RPMI7951 (cell line): Measurements from ENCODE around the gene PRSS48. TPM values are rescaled to one million over a fixed set of nuclear protein-coding genes. Genes with fewer than 3 reads are reported as not detected.
A peak's percentile ranks its signal among the peaks of the same experiment; 100 is the strongest.
"Not testable (repeated sequence)": the region's sequence is repeated elsewhere in the genome, so short reads cannot be mapped to it uniquely, and the experiment has no call there.

Experiments used
- DNase-seq: peaks from one replicate; pipeline ENCODE4 v3.0.0-alpha.2; 2012; ENCODE audit warnings: low read depth
- total RNA-seq: library from RNA; depleted of rRNA; stranded (reverse); fragments of >200 nt; shearing (Covaris generic); gene quantifications from 2 replicates; pipeline ENCODE4 v1.2.3, GENCODE V29; 2014; rRNA removed

Gene PRSS48, protein sequence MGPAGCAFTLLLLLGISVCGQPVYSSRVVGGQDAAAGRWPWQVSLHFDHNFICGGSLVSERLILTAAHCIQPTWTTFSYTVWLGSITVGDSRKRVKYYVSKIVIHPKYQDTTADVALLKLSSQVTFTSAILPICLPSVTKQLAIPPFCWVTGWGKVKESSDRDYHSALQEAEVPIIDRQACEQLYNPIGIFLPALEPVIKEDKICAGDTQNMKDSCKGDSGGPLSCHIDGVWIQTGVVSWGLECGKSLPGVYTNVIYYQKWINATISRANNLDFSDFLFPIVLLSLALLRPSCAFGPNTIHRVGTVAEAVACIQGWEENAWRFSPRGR
- total RNA-seq: not detected in 2 replicates

DNA sequence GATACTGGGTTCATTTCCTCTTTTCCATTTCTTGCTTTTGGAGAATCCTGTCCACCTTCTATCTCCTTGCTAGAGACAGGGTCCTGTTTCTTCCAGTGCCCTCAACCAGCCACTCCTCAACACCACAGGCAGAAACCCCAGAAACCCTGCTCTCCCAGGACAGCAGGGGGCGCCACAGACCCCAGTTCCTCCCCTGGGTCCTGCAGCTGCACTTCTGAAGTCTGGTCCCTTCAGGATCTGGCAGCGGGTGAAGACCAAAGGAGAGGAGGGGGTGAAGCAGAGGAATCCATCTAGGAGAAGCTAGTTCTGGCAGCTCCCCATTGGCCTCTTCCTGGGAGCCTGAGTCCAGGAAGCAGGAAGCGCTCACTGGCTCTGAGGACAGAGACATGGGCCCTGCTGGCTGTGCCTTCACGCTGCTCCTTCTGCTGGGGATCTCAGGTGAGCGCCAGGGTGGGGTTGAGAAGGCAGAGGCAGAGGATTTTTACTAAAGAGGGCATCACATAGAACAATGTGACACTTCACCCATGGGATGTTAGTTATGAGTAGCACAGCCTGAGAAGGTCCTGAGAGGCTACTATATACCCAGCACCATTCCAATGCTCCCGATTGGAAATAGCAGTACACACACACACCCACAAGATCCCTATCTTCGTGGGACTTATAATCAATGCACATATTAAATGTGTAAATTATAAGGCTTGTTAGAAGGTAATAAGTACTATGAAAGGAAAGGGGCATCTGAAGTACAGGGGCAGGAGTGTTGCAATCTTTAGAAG lies at the start of gene PRSS48:
Gene PRSS48 (plus strand): TSS at position 375 of the 776 bp plus-strand sequence. CDS start 12 bp downstream, at position 387.
- peak; percentile 17 for DNase-seq

DNA sequence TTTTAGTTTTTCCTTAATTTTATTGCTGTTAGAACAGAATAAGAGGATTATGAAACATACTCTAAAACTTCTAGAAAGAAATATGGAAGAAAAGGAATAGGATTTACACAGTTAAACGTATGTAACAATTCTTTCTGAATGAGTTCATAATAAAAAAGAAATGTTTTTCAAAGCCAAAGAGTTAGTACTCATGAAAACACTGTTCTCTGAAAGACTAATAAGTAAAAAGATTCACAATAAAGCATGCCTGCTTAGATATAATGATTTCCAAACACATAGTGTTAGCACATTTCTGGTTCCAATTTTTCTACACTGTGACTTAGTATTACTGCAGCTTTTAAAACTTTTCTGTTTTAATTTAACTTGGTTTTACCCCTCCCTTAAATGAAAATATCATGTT lies 49.8 kb upstream of the PRSS48 start:
- DNase-seq: no peak

DNA sequence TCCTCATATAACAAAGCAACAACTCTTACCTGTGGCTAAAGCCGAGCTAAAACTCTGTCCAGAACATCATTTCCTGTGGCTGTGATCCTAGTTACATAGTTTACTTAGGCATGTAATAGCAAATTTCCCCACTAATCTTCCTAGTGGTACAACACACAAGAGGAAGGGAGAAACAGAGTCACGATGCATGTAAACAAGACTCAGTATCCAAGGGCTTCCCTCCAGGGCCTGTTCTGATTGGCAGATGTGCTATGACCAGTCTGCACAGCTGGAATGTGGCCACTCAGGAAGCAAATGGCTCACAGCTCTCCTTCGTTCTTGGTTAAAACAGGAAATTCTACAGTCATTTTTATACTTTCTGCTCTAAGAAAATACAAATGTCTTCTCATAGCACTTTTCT lies 49.2 kb upstream of the PRSS48 start:
- DNase-seq: peak; percentile 39

DNA sequence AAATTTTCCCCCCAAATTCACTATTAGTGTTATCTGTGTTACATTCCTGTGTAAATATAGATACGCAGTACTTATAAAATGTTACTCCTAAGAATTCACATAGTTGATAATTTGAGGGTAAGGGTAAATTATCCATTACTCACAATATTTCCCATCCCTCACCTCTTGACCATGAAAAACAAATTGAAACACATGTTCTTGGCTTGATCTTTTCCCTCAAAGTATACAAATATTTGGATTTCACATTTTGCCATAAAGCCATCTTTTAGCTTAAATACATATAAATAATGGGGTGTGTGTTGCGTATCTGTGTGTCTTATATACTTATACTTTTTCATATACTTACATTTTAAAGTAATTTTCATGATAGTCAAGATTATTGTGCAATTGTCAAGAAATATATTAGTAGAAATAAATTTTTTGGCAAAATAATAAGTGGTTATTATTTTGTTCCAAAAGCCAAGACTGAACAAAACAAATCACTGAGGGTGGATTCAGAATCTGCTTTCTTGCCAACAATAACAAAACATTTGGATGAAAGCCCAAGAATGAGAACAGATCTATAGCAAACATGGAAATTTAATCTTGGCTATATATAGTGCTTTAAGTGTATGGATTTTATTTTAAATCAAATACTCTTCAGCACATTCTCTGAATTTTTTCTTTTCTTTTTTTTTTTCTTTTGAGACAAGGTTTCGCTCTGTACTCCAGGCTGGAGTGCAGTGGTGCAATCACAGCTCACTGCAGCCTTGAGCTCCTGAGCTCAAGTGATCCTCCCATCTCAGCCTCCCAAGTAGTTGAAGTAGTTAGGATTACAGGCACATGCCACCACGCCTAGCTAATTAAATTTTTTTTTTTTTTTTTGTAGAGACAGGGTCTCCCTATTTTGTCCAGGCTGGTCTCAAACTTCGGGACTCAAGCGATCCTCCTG lies 48.5 kb upstream of the PRSS48 start:
- DNase-seq: no peak

DNA sequence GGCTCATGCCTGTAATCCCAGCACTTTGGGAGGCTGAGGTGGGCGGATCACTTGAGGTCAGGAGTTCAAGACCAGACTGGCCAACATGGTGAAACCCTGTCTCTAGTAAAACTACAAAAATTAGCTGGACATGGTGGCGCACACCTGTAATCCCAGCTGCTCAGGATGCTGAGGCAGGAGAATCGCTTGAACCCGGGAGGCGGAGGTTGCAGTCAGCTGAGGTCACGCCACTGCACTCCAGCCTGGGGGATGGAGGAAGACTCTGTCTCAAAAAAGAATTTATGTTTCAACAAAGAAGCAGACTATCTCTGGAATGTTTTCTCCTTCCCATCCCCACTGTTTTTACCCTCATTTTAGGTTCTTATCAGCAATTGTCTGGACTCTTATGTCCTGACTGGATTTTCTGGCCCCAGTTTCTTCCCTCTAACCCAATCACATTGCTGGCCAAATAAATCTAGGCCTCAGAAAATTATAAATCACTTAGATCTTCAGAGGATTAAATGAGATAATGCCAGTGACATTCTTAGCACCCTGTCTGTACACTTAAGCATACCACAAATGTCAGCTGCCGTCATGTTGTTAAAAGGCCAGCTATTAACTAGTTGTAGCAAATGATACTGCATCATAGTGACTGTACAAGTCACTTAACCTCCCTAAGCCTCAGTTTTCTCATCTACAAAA lies 44.9 kb upstream of the PRSS48 start:
- DNase-seq: no peak

DNA sequence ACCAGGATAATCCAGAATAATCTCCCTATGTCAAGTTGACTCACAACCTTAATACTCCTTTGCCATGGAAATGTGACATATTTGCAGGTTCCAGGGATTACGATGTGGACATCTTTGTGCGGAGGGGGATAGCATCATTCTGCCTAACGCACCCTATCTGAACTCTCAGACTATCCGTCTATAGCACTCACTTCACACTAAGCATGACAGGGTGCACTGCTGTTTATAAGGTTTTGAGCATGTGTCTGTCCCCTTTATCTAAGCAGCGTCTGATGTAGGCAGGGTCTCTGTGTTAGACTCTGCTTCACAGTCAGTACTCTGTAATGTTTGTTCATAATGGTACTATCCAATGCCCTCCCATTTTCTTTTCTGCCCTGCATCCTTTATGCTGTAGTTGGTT lies 43.4 kb upstream of the PRSS48 start:
- no peak for DNase-seq

DNA sequence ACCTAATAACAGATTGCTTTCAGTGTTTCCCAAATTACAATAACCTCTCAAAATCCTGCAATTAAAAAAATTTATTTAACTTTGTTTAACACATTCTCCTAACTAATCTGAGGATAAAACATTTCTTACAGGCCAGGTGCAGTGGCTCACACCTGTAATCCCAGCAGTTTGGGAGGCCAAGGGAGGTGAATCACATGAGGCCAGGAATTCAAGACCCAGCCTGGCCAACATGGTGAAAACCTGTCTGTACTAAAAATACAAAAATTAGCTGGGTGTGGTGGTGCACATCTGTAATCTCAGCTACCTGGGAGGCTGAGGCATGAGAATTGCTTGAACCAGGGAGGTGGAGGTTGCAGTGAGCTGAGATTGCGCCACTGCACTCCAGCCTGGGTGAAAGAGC lies 41.6 kb upstream of the PRSS48 start:
- DNase-seq: not testable (repeated sequence)

DNA sequence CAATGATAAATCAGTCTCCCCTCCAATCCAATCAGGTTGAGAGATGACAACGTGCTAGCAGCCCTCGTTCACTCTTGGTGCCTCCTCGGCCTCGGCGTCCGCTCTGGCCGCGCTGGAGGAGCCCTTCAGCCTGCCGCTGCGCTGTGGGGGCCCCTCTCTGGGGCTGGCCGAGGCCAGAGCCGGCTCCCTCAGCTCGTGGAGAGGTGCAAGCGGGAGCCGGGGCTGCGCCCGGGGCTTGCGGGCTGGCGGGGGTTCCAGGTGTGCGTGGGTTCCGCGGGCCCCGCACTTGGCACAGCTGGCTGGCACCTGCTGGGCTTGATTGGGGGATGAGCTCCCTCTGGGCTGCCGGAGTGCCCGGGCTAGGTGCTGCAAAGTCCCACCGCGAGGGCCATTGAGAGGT lies 40.9 kb upstream of the PRSS48 start:
- no peak for DNase-seq

DNA sequence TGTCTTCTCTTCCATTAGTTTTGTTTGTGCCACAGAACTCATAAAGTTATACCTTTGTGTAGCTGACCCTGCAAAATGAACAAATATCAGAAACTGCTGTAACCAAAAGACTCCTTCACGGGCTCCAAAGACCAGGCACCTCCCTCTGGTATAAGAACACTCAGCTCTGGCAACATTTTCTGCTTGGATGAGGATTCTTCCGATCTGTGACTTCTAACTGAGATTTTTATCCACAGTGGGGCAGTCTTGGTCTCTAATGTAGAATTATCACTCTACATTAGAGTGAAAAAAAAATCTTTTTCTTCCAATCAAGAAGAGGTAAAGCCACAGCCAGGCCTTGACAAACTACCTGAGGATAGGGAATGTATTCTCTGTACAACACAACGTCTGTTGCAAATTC lies 38.5 kb upstream of the PRSS48 start:
- DNase-seq: peak; percentile 6

DNA sequence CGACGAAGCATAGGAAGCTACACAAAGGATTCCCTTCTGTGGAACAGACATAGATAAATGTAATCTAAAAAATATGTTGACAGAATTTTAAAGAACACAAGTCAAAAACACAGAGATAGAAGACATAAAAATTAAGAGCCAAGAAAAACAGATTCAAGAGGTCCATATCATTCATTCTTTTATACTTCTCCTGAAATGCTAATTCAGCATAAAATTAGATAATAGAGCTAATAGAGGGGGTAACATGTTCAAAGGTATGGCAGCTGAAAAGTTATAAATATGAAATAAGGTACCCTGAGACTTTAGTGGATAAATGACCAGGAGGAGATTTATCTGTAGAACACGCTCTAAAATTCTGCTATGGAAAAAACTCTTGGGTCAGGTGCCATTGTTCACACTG lies 37.4 kb upstream of the PRSS48 start:
- DNase-seq: no peak

DNA sequence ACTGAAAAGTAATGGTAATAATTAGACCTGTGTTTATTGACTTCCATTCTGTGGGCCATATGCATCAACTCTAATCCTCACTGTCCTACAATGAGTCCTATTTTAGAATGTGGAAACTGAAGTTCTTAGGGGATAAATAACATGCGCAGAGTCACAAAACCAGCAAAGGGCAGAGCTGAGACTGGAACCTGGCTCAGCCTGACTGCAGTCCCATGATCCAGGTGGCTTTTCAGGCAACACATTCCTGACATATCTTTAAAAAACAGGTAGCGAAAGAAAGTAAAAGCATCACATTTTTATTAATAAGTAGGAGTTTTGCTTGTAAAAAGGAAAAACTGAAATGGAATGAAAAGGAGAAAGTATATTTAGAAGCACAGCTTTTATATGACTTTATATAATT lies 34.7 kb upstream of the PRSS48 start:
- no peak for DNase-seq

DNA sequence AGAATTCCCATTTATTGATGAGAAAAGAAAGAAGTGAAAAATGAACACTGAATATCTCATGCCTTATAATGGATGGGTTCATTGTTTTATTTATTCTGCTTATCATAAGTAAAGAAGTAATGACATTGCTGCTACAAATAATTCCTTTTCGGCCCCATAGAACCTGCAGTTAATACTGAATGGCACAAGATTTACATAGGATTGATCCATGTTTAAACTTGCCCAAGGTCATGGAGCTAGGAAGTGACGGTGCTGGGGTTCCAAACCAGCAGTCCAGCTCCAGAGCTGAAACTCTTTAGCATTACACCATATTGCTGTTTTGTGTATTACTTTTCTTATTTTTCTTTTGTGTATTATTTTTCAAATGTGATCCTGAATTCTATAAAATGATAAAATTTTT lies 30.2 kb upstream of the PRSS48 start:
- DNase-seq: no peak

DNA sequence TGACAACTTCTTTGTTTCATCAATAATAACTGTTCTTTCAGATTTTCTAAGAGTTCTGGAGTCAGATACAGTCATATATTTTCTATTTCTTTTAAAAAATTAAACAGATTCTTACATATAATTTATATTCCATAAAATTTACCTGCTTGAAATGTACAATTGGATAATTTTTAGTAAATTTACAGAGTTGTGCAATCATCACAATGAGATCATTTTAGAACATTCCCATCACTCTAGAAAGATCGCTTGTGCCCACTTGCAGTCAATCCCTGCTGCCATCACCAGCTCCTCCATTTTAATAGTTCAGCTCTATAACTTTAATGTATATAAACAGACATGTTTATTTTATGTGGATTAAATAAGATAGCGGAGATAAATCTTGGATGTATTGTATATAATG lies 29.6 kb upstream of the PRSS48 start:
- DNase-seq: no peak

DNA sequence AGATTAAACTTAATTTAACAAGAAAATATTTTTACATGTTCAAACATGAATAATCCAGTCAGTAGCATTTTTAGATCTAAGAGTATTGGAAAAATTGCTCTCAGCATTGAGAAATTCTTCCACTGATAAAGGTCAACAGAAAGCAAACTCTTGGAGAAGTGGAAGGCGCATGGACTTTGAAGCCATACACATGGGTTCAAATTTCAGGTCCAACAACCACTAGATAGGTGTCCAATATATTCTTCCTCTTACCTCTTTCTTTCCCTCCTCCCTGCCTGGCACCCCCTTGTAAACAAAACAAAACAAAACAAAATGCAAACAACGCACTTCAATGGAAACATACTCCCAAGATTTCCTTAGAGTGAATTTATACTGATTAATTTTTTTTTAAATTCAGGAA lies 28.4 kb upstream of the PRSS48 start:
- DNase-seq: no peak

DNA sequence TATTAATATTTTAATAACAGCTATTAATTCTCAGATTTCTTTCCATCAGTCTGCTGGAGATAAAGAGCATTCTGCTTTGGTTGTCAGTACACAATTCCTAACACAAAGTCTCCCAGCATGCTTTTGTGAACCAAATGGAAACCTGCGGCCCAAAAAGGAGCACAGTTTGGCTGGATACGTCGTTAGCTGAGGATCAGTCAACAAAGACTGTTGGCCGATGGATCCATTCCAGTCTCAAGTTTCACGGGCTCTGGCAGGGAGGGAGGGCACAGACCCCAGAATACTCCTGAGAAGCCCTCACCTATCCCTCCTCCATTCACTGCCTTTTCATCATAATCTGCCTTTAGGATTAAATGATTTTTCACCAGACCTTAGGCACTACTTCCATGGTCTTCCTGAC lies 26.3 kb upstream of the PRSS48 start:
- no peak for DNase-seq

DNA sequence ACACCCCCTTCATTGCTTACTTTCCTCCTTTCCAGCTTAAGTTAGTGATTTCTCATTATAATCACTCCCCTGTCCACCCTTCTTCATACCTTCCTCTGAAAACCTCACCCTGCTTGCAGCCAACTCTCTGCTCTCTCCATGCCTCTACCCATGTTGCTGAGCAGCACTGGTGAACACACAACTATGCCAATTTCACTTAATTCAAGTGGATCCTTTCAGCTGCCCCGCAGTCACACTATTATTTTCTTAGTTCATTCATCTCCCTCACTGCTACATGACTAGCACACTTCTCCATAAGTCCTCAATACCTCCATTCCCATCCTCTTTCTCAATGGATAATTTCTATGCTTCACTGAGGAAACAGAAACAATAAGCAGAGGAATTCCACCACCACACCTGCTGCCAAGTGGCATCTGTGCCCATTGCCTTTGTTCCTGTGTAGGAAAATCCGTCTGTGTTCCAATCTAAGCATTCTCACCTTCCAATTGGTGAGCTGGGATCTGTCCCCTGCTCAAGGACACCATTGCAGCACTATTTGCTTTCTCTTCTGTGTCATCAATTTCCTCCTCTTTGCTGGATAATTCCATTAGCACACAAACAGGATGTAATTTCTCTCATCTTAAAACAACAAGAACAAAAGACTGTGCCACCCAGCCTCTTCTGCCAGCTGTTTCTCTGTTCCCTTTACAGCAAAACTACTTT lies 25.2 kb upstream of the PRSS48 start:
- no peak for DNase-seq

DNA sequence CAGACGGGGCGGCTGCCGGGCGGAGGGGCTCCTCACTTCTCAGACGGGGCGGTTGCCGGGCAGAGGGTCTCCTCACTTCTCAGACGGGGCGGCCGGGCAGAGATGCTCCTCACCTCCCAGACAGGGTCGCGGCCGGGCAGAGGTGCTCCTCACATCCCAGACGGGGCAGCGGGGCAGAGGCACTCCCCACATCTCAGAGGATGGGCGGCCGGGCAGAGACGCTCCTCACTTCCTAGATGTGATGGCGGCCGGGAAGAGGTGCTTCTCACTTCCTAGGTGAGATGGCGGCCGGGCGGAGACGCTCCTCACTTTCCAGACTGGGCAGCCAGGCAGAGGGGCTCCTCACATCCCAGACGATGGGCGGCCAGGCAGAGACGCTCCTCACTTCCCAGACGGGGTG lies 21.7 kb upstream of the PRSS48 start:
- not testable (repeated sequence) for DNase-seq

DNA sequence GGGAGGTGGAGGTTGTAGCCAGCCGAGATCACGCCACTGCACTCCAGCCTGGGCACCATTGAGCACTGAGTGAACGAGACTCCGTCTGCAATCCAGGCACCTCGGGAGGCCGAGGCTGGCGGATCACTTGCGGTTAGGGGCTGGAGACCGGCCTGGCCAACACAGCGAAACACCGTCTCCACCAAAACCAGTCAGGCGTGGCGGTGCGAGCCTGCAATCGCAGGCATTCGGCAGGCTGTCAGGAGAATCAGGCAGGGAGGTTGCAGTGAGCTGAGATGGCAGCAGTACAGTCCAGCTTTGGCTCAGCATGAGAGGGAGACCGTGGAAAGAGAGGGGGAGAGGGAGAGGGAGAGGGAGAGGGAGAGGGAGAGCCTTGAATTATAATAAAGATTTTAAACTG lies 21.3 kb upstream of the PRSS48 start:
- DNase-seq: not testable (repeated sequence)

DNA sequence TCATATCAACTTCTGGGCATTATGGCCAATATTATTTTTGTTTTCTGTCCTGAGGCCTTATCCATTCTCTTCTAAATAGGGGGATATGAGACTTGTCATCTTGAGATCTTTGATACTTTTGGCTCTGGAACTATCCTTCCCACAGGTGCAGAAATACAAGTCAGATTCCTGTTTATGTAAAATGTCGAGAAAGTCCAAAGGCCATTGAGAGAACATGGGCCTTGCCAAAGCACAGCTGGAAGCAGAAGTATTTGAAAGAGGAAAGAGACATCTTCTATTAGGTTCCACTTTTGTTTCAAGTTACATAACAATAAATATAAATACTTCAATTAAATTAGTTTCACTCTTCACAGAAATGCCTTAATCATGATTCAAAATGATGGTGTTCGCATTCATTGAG lies 20.8 kb upstream of the PRSS48 start:
- no peak for DNase-seq

DNA sequence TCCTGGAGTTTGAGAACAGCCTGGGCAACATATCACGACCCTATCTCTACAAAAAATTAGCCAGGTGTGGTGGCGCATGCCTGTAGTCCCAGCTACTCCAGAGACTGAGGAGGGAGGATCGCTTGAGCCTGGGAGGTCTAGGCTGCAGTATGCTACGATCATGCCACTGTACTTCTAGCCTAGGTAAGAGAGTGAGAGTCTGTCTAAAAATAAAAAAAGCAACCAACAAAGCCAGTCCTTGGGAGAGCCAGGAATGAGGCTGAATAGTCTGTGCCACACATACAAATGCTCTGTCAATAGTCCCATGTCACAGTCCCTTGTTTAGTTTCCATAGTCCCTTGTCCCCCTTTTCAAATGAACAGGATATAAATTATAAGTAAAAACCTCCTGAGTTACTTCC lies 19.3 kb upstream of the PRSS48 start:
- no peak for DNase-seq

DNA sequence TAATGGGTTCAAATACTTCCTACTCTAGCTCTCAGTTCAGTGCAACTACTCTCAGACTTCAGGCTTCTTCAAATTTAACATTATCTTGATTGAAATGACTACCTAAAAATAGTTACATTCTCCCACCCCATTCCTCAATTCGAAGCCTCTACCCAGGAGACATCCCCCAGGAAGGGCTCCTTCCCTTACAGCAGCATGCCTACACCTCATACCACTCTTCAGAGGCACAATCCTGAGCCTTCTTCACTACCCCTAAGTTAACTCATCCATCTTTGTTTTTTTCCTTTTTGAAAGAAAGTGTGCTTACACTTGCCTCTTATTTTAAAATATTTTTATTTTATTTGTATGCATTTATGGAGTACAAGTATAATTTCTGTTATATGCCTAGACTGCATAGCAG lies 17.2 kb upstream of the PRSS48 start:
- DNase-seq: no peak
